Activated CD4-positive, alpha-beta memory T cell treated with anti-CD3 and anti-CD28 coated beads, Interleukin-2, amount 10 ng/mL, durations not matched to agents 7 days and 5 days (primary cell): ENCODE measurements around the gene TMEM120B. TPM values are rescaled to one million over a fixed set of nuclear protein-coding genes. Genes with fewer than 3 reads are reported as not detected.
A peak's percentile ranks its signal among the peaks of the same experiment; 100 is the strongest.

Source experiments
- CTCF ChIA-PET: fragments of 350-600 bp; sonication (Branson Sonifier 250); formaldehyde crosslinking; loops from one replicate; lab custom pipeline; 2021; ENCODE audit warnings: antibody characterized with exemption, inconsistent platforms; lab: Charles Lee
- POLR2A ChIA-PET: fragments of 350-600 bp; sonication (Branson Sonifier 250); formaldehyde crosslinking; loops from one replicate; lab custom pipeline; 2021; ENCODE audit warnings: antibody characterized with exemption; lab: Charles Lee
- DNase-seq: peaks from one replicate; pipeline ENCODE4 v3.0.0-alpha.2; 2020
- H3K27ac Mint-ChIP-seq: one replicate; pipeline ENCODE4 v1.8.0; 2021; ENCODE audit warnings: mild to moderate bottlenecking, mixed read lengths
- H3K27me3 Mint-ChIP-seq: one replicate; pipeline ENCODE4 v1.8.0; 2021; ENCODE audit warnings: mixed read lengths
- H3K36me3 Mint-ChIP-seq: one replicate; pipeline ENCODE4 v1.8.0; 2021; ENCODE audit warnings: low read depth, mixed read lengths
- H3K4me1 Mint-ChIP-seq: one replicate; pipeline ENCODE4 v1.8.0; 2021; ENCODE audit warnings: mixed read lengths
- H3K4me3 Mint-ChIP-seq: one replicate; pipeline ENCODE4 v1.8.0; 2021; ENCODE audit warnings: mild to moderate bottlenecking, mixed read lengths
- H3K9me3 Mint-ChIP-seq: one replicate; pipeline ENCODE4 v1.8.0; 2021; ENCODE audit warnings: mixed read lengths
- total RNA-seq, 2 experiments: library from RNA; stranded (reverse); gene quantifications; one replicate each; pipeline ENCODE4 v1.2.3, GENCODE V29; 2021

The TMEM120B gene
- total RNA-seq, 2 experiments from 2014 or later: 5.1 to 5.8 TPM

GRCh38 chr12:121796855-121797751 is 84.6 kb downstream of the TMEM120B start:
- ChIA-PET POLR2A (interaction anchor here (0.6 to 32.8 kb wide), 6 partner anchors 4 to 121 kb away, joined by 3 to 1170 read pairs (median 26); partner anchors contain the start of genes CFAP251, PSMD9, RHOF and SETD1B), CTCF (interaction anchor here (0.7 to 19.6 kb wide), 6 partner anchors 10 to 110 kb away, joined by 4 to 683 read pairs (median 72); partner anchors contain the start of genes PSMD9, SETD1B and TMEM120B)
- no peak for DNase-seq
- no peaks in the 10 kb centered on the region for H3K27me3 Mint-ChIP-seq
- H3K36me3 Mint-ChIP-seq: peaks cover 42% of the 10 kb centered on the region
- no peak overlapping the region for H3K4me3 Mint-ChIP-seq
- H3K27ac Mint-ChIP-seq: no peak overlapping the region
- peaks cover 39% of the 10 kb centered on the region for H3K4me1 Mint-ChIP-seq
- H3K9me3 Mint-ChIP-seq: no peaks in the 10 kb centered on the region

- H3K4me1 Mint-ChIP-seq: peaks cover 41% of the 10 kb centered on the region
- CTCF ChIA-PET: interaction anchor here (1.3 to 19.6 kb wide), 7 partner anchors 8 to 120 kb away, joined by 3 to 683 read pairs (median 4); partner anchors contain the start of genes CFAP251, PSMD9 and SETD1B
- peak overlapping the region; percentile 92 for H3K27ac Mint-ChIP-seq
- H3K27me3 Mint-ChIP-seq: no peaks in the 10 kb centered on the region
- H3K4me3 Mint-ChIP-seq: peak overlapping the region; percentile 84
- POLR2A ChIA-PET: interaction anchor here (1.2 to 32.8 kb wide), 3 partner anchors 3 to 38 kb away, joined by 4 to 1170 read pairs (median 1170); partner anchors contain the start of genes RHOF and SETD1B
- H3K36me3 Mint-ChIP-seq: peaks cover 44% of the 10 kb centered on the region
- H3K9me3 Mint-ChIP-seq: no peaks in the 10 kb centered on the region
- DNase-seq: no peak
These were observed 85.6 kb downstream of the TMEM120B start for GRCh38 chr12:121797937-121798786.

GRCh38 chr12:121798787-121799155 is 86.2 kb downstream of the TMEM120B start:
- POLR2A ChIA-PET: interaction anchor here (1.2 to 32.8 kb wide), 3 partner anchors 2 to 38 kb away, joined by 4 to 1170 read pairs (median 1170); partner anchors contain the start of genes RHOF and SETD1B

GRCh38 chr12:121799156-121799841 is 86.7 kb downstream of the TMEM120B start:
- Mint-ChIP-seq H3K9me3 (no peaks in the 10 kb centered on the region), H3K4me1 (peaks cover 40% of the 10 kb centered on the region), H3K4me3 (peak overlapping the region; percentile 84), H3K27me3 (no peaks in the 10 kb centered on the region), H3K27ac (peak overlapping the region; percentile 92), H3K36me3 (peaks cover 44% of the 10 kb centered on the region)
- CTCF ChIA-PET: interaction anchor here (1.1 to 19.6 kb wide), 8 partner anchors 7 to 119 kb away, joined by 3 to 683 read pairs (median 4); partner anchors contain the start of genes CFAP251, PSMD9, RHOF and SETD1B
- POLR2A ChIA-PET: interaction anchor here (0.9 to 32.8 kb wide), 5 partner anchors 1 to 89 kb away, joined by 3 to 1170 read pairs (median 4); partner anchors contain the start of genes PSMD9, RHOF and SETD1B
- DNase-seq: peak; percentile 64

More at GRCh38 chr12:121798787-121799155, 86.2 kb downstream of the TMEM120B start:
- Mint-ChIP-seq H3K4me1 (peaks cover 41% of the 10 kb centered on the region), H3K36me3 (peaks cover 44% of the 10 kb centered on the region), H3K4me3 (peak overlapping the region; percentile 84), H3K27me3 (no peaks in the 10 kb centered on the region), H3K9me3 (no peaks in the 10 kb centered on the region), H3K27ac (peak overlapping the region; percentile 92)
- CTCF ChIA-PET: interaction anchor here (1.1 to 19.6 kb wide), 7 partner anchors 8 to 120 kb away, joined by 3 to 683 read pairs (median 4); partner anchors contain the start of genes CFAP251, PSMD9 and SETD1B
- DNase-seq: no peak

- no peaks in the 10 kb centered on the region for H3K27me3 Mint-ChIP-seq
- H3K27ac Mint-ChIP-seq: peak overlapping the region; percentile 92
- ChIA-PET POLR2A (interaction anchor here (0.9 to 32.8 kb wide), 8 partner anchors 1 to 701 kb away, joined by 3 to 1170 read pairs (median 12); partner anchors contain the start of genes ORAI1, PSMD9, RHOF and SETD1B), CTCF (interaction anchor here (1.1 to 19.6 kb wide), 5 partner anchors 7 to 92 kb away, joined by 3 to 683 read pairs (median 4); partner anchors contain the start of genes PSMD9, RHOF and SETD1B)
- peaks cover 46% of the 10 kb centered on the region for H3K36me3 Mint-ChIP-seq
- peaks cover 32% of the 10 kb centered on the region for H3K4me1 Mint-ChIP-seq
- peak; percentile 87 for DNase-seq
- H3K4me3 Mint-ChIP-seq: peak overlapping the region; percentile 84
- H3K9me3 Mint-ChIP-seq: no peaks in the 10 kb centered on the region
These were observed 87.5 kb downstream of the TMEM120B start for GRCh38 chr12:121799842-121800693.

- ChIA-PET POLR2A (interaction anchor here (0.8 to 32.8 kb wide), 17 partner anchors 0 to 700 kb away, joined by 3 to 1170 read pairs (median 4); partner anchors contain the start of genes ORAI1, PSMD9, RHOF and RNF34), CTCF (interaction anchor here (0.6 to 14.5 kb wide), 5 partner anchors 10 to 302 kb away, joined by 3 to 683 read pairs (median 12); partner anchors contain the start of genes PSMD9 and RHOF)
- peaks cover 30% of the 10 kb centered on the region for H3K4me1 Mint-ChIP-seq
- DNase-seq: peak; percentile 81
- peak overlapping the region; percentile 81 for H3K4me3 Mint-ChIP-seq
- no peaks in the 10 kb centered on the region for H3K27me3 Mint-ChIP-seq
- no peaks in the 10 kb centered on the region for H3K9me3 Mint-ChIP-seq
- peaks cover 49% of the 10 kb centered on the region for H3K36me3 Mint-ChIP-seq
- peak overlapping the region; percentile 100 for H3K27ac Mint-ChIP-seq
These were observed 88.4 kb downstream of the TMEM120B start for GRCh38 chr12:121800694-121801594.

- peaks cover 35% of the 10 kb centered on the region for H3K4me1 Mint-ChIP-seq
- POLR2A ChIA-PET: interaction anchor here (0.9 to 32.8 kb wide), 20 partner anchors 1 to 1601 kb away, joined by 3 to 1170 read pairs (median 4); partner anchors contain the start of genes PSMD9, RHOF, RNF34 and RPLP0
- CTCF ChIA-PET: interaction anchor here (0.6 to 14.5 kb wide), 5 partner anchors 10 to 303 kb away, joined by 3 to 683 read pairs (median 12); partner anchors contain the start of genes PSMD9 and RHOF
- DNase-seq: peak; percentile 53
- H3K9me3 Mint-ChIP-seq: no peaks in the 10 kb centered on the region
- H3K27me3 Mint-ChIP-seq: no peaks in the 10 kb centered on the region
- H3K4me3 Mint-ChIP-seq: peak overlapping the region; percentile 81
- peak overlapping the region; percentile 100 for H3K27ac Mint-ChIP-seq
- peaks cover 56% of the 10 kb centered on the region for H3K36me3 Mint-ChIP-seq
These were observed 89.3 kb downstream of the TMEM120B start for GRCh38 chr12:121801595-121802484.

GRCh38 chr12:121802485-121802842 is 89.9 kb downstream of the TMEM120B start:
- peak overlapping the region; percentile 81 for H3K4me3 Mint-ChIP-seq
- H3K27ac Mint-ChIP-seq: peak overlapping the region; percentile 100
- H3K4me1 Mint-ChIP-seq: peaks cover 37% of the 10 kb centered on the region
- peaks cover 56% of the 10 kb centered on the region for H3K36me3 Mint-ChIP-seq
- POLR2A ChIA-PET: interaction anchor here (0.8 to 32.8 kb wide), 16 partner anchors 2 to 1601 kb away, joined by 3 to 1170 read pairs (median 6); partner anchors contain the start of genes PSMD9, RHOF, RNF34 and RPLP0
- CTCF ChIA-PET: interaction anchor here (2.1 to 14.5 kb wide), 4 partner anchors 9 to 87 kb away, joined by 5 to 683 read pairs (median 26); partner anchors contain the start of genes PSMD9 and RHOF
- no peaks in the 10 kb centered on the region for H3K9me3 Mint-ChIP-seq
- no peak for DNase-seq
- no peaks in the 10 kb centered on the region for H3K27me3 Mint-ChIP-seq
